HG03439 (cell line): ENCODE measurements around the gene CARD10.
"Not testable (repeated sequence)": the region's sequence is repeated elsewhere in the genome, so short reads cannot be mapped to it uniquely, and the experiment has no call there.

Experiments
- ATAC-seq: cut with Tn5 transposase; IDR thresholded peaks from one replicate; pipeline ENCODE4 v1.9.1; 2021; ENCODE audit warnings: mild to moderate bottlenecking, moderate library complexity; ENCODE audit not compliant: unreplicated experiment

The CARD10 gene

GRCh38 chr22:37557321-37558001 lies 38.2 kb upstream of the CARD10 start:
- no peak for ATAC-seq

- no peak for ATAC-seq
Observed at GRCh38 chr22:37556710-37557109, 37.5 kb upstream of the CARD10 start.

GRCh38 chr22:37555029-37555428 lies 35.8 kb upstream of the CARD10 start:
- no peak for ATAC-seq

- no peak for ATAC-seq
Observed at GRCh38 chr22:37553725-37554124, 34.5 kb upstream of the CARD10 start.

- ATAC-seq, result no peak
Observed at GRCh38 chr22:37552524-37553163, 33.4 kb upstream of the CARD10 start.

GRCh38 chr22:37551981-37552380 lies 32.8 kb upstream of the CARD10 start:
- ATAC-seq, result no peak

GRCh38 chr22:37550921-37551320 lies 31.7 kb upstream of the CARD10 start:
- not testable (repeated sequence) for ATAC-seq

GRCh38 chr22:37549704-37550059 lies 30.5 kb upstream of the CARD10 start:
- no peak for ATAC-seq

GRCh38 chr22:37547251-37547741 lies 28.1 kb upstream of the CARD10 start:
- no peak for ATAC-seq

GRCh38 chr22:37546437-37547250 lies 27.4 kb upstream of the CARD10 start:
- no peak for ATAC-seq

- no peak for ATAC-seq
Observed at GRCh38 chr22:37545703-37546436, 26.7 kb upstream of the CARD10 start.

- no peak for ATAC-seq
Observed at GRCh38 chr22:37544955-37545702, 25.9 kb upstream of the CARD10 start.

GRCh38 chr22:37542959-37543358 lies 23.7 kb upstream of the CARD10 start:
- ATAC-seq, result no peak

GRCh38 chr22:37542416-37542815 lies 23.2 kb upstream of the CARD10 start:
- ATAC-seq, result not testable (repeated sequence)

GRCh38 chr22:37539790-37540189 lies 20.6 kb upstream of the CARD10 start:
- not testable (repeated sequence) for ATAC-seq

- no peak for ATAC-seq
Observed at GRCh38 chr22:37538590-37539357, 19.6 kb upstream of the CARD10 start.

GRCh38 chr22:37535159-37535558 lies 15.9 kb upstream of the CARD10 start:
- ATAC-seq, result no peak

GRCh38 chr22:37534445-37534844 lies 15.2 kb upstream of the CARD10 start:
- ATAC-seq, result no peak

GRCh38 chr22:37533995-37534394 lies 14.8 kb upstream of the CARD10 start:
- no peak for ATAC-seq
